Activated naive CD4-positive, alpha-beta T cell treated with anti-CD3 and anti-CD28 coated beads for 36 hours (primary cell): ENCODE data around the gene TBL1XR1. TPM values are rescaled to one million over a fixed set of nuclear protein-coding genes. Genes with fewer than 3 reads are reported as not detected.

Experiments
- CTCF ChIA-PET: fragments of 350-600 bp; sonication (Branson Sonifier 250); formaldehyde crosslinking; loops from one replicate; lab custom pipeline; 2021; ENCODE audit warnings: antibody characterized with exemption; lab: Charles Lee
- DNase-seq: peaks from one replicate; pipeline ENCODE4 v3.0.0-alpha.2; 2020
- H3K27ac Mint-ChIP-seq: one replicate; pipeline ENCODE4 v1.8.0; 2021; ENCODE audit warnings: mild to moderate bottlenecking, mixed read lengths
- H3K27me3 Mint-ChIP-seq: one replicate; pipeline ENCODE4 v1.8.0; 2021; ENCODE audit warnings: low read depth, mixed read lengths
- H3K36me3 Mint-ChIP-seq: one replicate; pipeline ENCODE4 v1.8.0; 2021; ENCODE audit warnings: low read depth, mixed read lengths
- H3K4me1 Mint-ChIP-seq: one replicate; pipeline ENCODE4 v1.8.0; 2021; ENCODE audit warnings: low read depth, mixed read lengths
- H3K4me3 Mint-ChIP-seq: one replicate; pipeline ENCODE4 v1.8.0; 2021; ENCODE audit warnings: mild to moderate bottlenecking, moderate library complexity, mixed read lengths
- H3K9me3 Mint-ChIP-seq: one replicate; pipeline ENCODE4 v1.8.0; 2021; ENCODE audit warnings: mixed read lengths
- intact Hi-C: fragments of 100-400 bp; cut with micrococcal nuclease; formaldehyde crosslinking; loops from one replicate; pipeline ENCODE4 v1.15.1; 2023
- total RNA-seq, 2 experiments: library from RNA; stranded (reverse); gene quantifications; one replicate each; pipeline ENCODE4 v1.2.3, GENCODE V29; 2021

The TBL1XR1 gene
- total RNA-seq: 100 to 1,000 TPM; 149 to 162 TPM

DNA sequence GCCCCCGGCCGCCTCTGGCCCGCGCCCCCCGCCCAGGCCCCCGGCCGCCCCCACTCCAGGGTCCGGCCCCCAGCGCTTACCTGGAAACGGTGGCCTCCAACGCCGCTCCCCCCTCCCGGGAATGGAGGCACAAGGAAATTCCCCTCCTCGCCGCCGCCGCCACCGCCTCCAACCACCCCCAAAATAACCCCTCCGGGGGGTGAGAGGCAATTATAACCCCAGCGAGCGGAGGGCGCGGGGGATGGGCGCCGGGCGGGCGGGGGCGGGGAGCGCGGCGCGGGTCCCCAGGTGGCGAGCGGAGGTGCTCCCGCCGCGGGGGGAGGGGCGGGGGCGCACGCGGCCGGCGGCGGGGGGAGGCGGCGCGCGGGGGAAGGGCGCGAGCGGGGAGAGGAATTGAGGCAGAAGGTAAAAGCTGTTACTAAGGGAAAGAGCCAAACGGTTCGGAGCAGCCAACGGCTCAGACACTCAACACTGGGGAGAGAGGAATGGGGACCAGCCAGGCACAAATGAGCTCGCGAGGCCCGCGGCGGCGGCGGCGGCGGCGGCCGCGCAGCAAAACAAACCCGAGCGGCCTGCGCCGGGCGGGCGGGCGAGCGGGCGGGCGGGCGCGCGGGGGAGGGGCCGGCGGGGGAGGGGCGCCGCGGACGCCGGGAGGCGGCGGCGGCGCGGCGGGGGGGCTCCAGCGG is at the start of gene TBL1XR1:
Gene TBL1XR1 (minus strand): TSS at position 442 of the 686 bp plus-strand sequence. CDS start 132,505 bp downstream, outside the sequence.
- peaks cover 62% of the 10 kb centered on the region for H3K4me1 Mint-ChIP-seq
- H3K36me3 Mint-ChIP-seq: peaks cover 12% of the 10 kb centered on the region
- intact Hi-C loops: loop anchor here (1.0 to 5.0 kb wide), 5 partner anchors 75 to 590 kb away; no protein-coding TSS in a partner anchor

DNA sequence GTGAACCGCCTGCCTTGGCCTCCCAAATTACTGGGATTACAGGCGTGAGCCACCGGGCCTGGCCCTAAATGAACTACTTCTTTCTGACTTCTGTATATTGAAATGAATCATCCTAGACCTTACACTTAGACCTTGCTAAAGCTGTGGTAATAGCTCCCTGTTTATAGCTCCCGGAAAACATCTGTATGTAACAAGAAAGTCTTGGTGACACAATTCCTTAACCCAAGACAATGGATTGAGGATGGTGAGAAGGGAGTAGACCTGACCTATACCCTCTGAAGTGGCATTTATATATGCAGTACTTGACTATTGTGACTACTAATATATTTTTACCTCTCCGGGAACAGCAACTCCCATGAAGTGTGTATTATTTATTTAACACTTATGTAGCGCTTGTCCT is 48.0 kb upstream of the TBL1XR1 start:
- Mint-ChIP-seq H3K36me3 (peaks cover 1% of the 10 kb centered on the region), H3K27ac (no peak overlapping the region), H3K4me1 (peaks cover 3% of the 10 kb centered on the region), H3K4me3 (no peak overlapping the region), H3K9me3 (peaks cover 7% of the 10 kb centered on the region), H3K27me3 (no peaks in the 10 kb centered on the region)
- no peak for DNase-seq
- intact Hi-C loops: no loop called here
- CTCF ChIA-PET: no interaction called here

More for the DNA sequence above, at the start of gene TBL1XR1:
- Mint-ChIP-seq H3K4me3 (peak within 1 kb of the TSS; percentile 96), H3K27me3 (no peaks in the 10 kb centered on the region), H3K9me3 (no peaks in the 10 kb centered on the region), H3K27ac (peak within 1 kb of the TSS; percentile 99)
- CTCF ChIA-PET: interaction anchor here (0.5 kb wide), 1 partner anchor 36 kb away, joined by 4 read pairs; no protein-coding TSS in a partner anchor
- peak; percentile 84 for DNase-seq

DNA sequence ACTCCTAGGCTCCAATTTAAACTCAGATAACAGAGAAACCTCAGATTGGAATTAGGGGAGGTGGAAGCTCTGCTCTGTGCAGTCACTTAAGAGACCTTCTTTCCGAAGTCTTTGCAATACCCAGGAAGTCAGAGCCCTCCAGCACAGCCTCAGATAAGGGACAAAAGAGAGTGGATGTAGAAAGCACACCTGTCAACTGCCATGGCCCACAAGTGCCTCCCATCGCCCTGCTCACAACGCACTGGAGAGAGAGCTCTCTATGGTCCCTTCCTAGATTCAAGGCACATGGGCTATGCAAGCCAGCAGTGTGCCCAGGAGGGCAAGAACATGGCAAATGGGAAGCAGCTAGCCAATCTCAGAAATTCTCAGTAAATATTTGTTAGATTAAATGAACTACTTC is 47.3 kb upstream of the TBL1XR1 start:
- no peak overlapping the region for H3K4me3 Mint-ChIP-seq
- intact Hi-C loops: no loop called here
- no peak for DNase-seq
- no peaks in the 10 kb centered on the region for H3K27me3 Mint-ChIP-seq
- H3K36me3 Mint-ChIP-seq: peaks cover 1% of the 10 kb centered on the region
- H3K27ac Mint-ChIP-seq: no peak overlapping the region
- peaks cover 7% of the 10 kb centered on the region for H3K9me3 Mint-ChIP-seq
- peaks cover 3% of the 10 kb centered on the region for H3K4me1 Mint-ChIP-seq
- CTCF ChIA-PET: interaction anchor here (0.8 kb wide), 1 partner anchor 13 kb away, joined by 4 read pairs; no protein-coding TSS in a partner anchor

DNA sequence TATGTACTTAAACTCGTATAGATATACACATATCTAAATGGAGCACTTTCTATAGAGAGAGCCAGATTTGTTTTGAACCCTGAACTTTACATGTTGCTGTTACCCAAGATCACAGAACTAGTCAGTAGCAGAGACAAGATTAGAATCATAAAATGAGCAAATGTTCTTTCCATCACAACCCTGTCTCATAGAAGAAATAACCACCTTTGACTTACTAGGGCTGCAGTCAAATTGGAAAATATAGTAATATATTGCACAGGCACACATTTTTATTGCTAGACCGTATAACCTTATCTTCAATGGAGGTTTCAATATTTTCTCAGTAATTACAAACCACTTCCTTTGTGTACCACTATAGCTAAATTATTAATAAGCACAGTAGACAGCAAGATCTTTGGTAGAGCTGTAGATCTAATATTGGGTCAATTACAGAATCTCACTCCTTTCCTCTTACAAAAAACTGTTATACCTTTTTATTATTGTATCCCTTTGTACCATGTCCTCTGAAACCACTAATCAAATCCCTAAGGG is 41.5 kb upstream of the TBL1XR1 start:
- Mint-ChIP-seq H3K27me3 (no peaks in the 10 kb centered on the region), H3K4me1 (peaks cover 11% of the 10 kb centered on the region), H3K9me3 (no peaks in the 10 kb centered on the region), H3K4me3 (no peak overlapping the region), H3K27ac (no peak overlapping the region), H3K36me3 (no peaks in the 10 kb centered on the region)
- intact Hi-C loops: no loop called here
- CTCF ChIA-PET: interaction anchor here (1.0 kb wide), 1 partner anchor 11 kb away, joined by 3 read pairs; no protein-coding TSS in a partner anchor
- no peak for DNase-seq

DNA sequence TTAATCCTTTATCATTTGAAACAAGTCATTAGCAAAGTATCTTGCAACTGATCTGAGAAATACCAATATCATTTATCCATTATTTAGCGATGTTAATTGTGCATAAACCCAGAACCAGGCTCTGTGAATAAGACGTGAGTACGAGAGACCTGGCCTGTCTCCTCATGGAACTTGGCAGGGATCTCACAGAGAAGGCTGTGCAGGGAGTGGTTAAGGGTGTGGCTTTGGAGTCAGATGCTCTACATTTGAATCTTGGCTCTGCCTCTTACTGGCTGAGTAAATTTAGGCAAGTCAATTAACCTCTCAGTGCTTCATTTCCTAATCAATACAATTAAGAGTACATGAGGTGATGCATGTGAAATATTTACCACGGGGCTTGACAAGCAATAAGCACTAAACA is 39.9 kb upstream of the TBL1XR1 start:
- Mint-ChIP-seq H3K36me3 (no peaks in the 10 kb centered on the region), H3K27ac (no peak overlapping the region), H3K27me3 (no peaks in the 10 kb centered on the region), H3K9me3 (no peaks in the 10 kb centered on the region), H3K4me3 (no peak overlapping the region), H3K4me1 (peaks cover 9% of the 10 kb centered on the region)
- intact Hi-C loops: no loop called here
- no peak for DNase-seq
- CTCF ChIA-PET: no interaction called here

DNA sequence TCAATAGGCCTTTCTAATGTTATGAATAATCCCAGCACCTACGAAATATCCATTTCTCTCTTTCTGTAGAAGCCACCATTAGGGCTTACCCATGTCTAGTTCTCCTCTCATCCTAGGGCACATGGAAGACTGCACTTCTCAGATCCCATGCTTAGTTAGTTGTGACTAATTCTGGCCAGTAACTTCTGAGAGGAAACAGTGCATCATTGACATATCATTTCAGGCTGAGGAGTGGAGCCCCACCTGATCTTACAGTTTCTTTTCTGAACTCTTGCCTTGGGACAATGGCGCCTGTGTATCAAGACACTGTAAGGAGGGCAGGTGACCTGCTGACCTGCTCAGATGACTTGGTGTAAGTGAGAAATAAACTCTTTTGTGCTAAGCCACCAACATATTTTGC is 39.4 kb upstream of the TBL1XR1 start:
- no peak overlapping the region for H3K4me3 Mint-ChIP-seq
- no peak overlapping the region for H3K27ac Mint-ChIP-seq
- CTCF ChIA-PET: no interaction called here
- H3K27me3 Mint-ChIP-seq: no peaks in the 10 kb centered on the region
- DNase-seq: peak; percentile 18
- no peaks in the 10 kb centered on the region for H3K36me3 Mint-ChIP-seq
- intact Hi-C loops: no loop called here
- H3K4me1 Mint-ChIP-seq: peaks cover 9% of the 10 kb centered on the region
- H3K9me3 Mint-ChIP-seq: no peaks in the 10 kb centered on the region

DNA sequence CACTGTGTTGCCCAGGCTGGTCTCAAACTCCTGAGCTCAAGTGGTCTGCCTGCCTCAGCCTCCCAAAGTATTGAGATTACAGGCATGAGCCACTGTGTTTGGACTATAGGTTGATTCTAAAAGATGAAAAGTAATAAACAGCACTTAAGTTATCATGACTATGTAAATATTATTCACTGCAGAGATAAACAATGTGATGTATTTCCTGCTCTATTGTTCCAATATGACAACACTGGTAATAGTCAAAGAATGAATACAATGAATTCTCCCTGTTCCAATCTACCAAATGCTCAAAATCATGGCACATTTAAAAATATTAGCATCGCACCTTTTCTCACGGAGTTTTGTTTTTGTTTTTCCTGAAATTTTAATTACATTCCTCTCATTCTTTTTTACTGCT is 36.8 kb upstream of the TBL1XR1 start:
- Mint-ChIP-seq H3K36me3 (no peaks in the 10 kb centered on the region), H3K9me3 (no peaks in the 10 kb centered on the region), H3K4me1 (peaks cover 9% of the 10 kb centered on the region), H3K27ac (no peak overlapping the region), H3K27me3 (no peaks in the 10 kb centered on the region), H3K4me3 (no peak overlapping the region)
- intact Hi-C loops: no loop called here
- CTCF ChIA-PET: no interaction called here
- no peak for DNase-seq

DNA sequence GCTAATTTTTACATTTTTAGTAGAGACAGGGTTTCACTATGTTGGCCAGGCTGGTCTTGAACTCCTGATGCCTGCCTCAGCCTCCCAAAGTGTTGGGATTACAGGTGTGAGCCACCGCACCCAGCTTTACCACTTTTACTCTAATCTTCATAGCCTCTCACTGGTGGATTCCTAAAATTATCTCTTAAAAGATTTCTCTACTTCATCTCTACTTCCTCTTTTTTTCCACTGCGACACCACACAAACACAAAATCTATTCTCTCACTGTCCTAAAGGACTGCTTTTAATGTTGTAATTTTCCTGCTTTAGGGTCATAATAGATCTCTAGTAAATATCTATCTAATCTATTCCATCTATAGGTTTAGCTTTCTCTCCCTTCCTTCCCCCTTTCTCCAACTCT is 34.0 kb upstream of the TBL1XR1 start:
- intact Hi-C loops: no loop called here
- H3K4me1 Mint-ChIP-seq: peaks cover 3% of the 10 kb centered on the region
- no peak overlapping the region for H3K27ac Mint-ChIP-seq
- H3K9me3 Mint-ChIP-seq: peaks cover 4% of the 10 kb centered on the region
- no peak for DNase-seq
- no peak overlapping the region for H3K4me3 Mint-ChIP-seq
- CTCF ChIA-PET: interaction anchor here (0.6 kb wide), 1 partner anchor 13 kb away, joined by 4 read pairs; no protein-coding TSS in a partner anchor
- H3K27me3 Mint-ChIP-seq: no peaks in the 10 kb centered on the region
- no peaks in the 10 kb centered on the region for H3K36me3 Mint-ChIP-seq

DNA sequence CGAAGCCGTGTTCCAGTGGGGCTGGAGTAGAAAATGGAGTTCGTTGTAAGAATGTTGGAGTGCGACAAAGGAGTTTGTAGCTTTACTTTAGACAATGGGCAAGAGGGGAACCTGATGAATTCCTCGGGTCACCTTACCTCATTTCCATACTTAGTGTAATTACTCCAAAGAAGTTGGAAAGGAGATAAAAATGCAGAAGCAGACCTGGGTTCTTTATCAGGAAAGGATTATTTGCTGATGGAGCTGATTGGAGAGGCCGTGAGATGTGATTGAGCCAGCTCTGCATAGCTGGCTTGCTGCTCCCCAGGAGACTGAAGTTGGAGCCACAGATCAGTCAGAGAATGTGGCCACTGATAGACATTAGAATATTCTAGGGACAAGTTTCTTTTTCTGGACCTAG is 33.4 kb upstream of the TBL1XR1 start:
- no peaks in the 10 kb centered on the region for H3K36me3 Mint-ChIP-seq
- no peaks in the 10 kb centered on the region for H3K27me3 Mint-ChIP-seq
- intact Hi-C loops: no loop called here
- H3K4me3 Mint-ChIP-seq: no peak overlapping the region
- no peak for DNase-seq
- peaks cover 4% of the 10 kb centered on the region for H3K9me3 Mint-ChIP-seq
- no peak overlapping the region for H3K27ac Mint-ChIP-seq
- H3K4me1 Mint-ChIP-seq: peaks cover 4% of the 10 kb centered on the region
- CTCF ChIA-PET: interaction anchor here (0.6 to 0.7 kb wide), 2 partner anchors 34 to 181 kb away, joined by 3 to 4 read pairs; no protein-coding TSS in a partner anchor

DNA sequence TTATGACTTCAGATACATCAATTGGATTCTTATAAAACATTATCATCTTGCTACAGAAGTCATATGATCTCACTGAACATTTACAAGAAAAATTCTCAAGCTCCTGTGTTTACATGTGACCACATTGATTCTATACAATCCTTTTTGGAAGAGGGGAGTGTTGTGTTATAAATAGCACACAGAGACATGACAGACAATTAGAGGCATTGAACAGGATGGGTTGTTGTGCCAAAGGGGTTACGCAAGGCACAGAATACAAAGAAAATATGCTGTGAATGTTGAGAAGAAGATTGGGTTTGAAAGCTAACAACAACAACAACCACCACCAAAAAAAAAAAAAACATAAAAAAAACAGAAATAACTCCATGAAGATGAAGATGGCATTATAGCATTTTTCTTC is 32.5 kb upstream of the TBL1XR1 start:
- no peak for DNase-seq
- CTCF ChIA-PET: no interaction called here
- H3K27ac Mint-ChIP-seq: no peak overlapping the region
- intact Hi-C loops: no loop called here
- no peak overlapping the region for H3K4me3 Mint-ChIP-seq
- peaks cover 4% of the 10 kb centered on the region for H3K9me3 Mint-ChIP-seq
- no peaks in the 10 kb centered on the region for H3K27me3 Mint-ChIP-seq
- H3K4me1 Mint-ChIP-seq: peaks cover 4% of the 10 kb centered on the region
- no peaks in the 10 kb centered on the region for H3K36me3 Mint-ChIP-seq

DNA sequence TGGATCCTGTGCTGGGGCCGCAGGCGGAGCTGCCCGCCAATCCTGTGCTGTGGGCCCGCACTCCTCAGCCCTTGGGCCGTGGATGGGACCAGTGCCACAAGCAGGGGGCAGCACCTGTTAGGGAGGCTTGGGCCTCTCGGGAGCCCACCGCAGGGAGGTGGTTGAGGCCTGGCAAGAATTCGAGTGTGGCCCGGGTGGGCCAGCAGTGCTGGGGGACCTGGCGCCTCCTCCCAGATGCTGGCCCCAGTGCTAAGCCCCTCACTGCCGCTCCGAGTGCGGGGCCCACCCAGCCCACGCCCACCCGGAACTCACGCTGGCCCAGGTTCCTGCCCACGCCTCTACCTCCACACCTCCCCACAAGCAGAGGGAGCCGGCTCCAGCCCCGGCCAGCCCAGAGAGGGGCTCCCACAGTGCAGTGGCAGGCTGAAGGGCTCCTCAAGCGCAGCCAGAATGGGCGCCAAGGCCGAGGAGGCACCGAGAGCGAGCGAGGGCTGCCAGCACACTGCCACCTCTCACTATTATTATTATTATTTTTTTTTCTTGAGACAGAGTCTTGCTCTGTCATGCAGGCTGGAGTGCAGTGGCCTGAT is 31.4 kb upstream of the TBL1XR1 start:
- H3K9me3 Mint-ChIP-seq: peaks cover 4% of the 10 kb centered on the region
- CTCF ChIA-PET: no interaction called here
- peaks cover 11% of the 10 kb centered on the region for H3K4me1 Mint-ChIP-seq
- H3K4me3 Mint-ChIP-seq: no peak overlapping the region
- DNase-seq: no peak
- no peak overlapping the region for H3K27ac Mint-ChIP-seq
- intact Hi-C loops: no loop called here
- no peaks in the 10 kb centered on the region for H3K36me3 Mint-ChIP-seq
- no peaks in the 10 kb centered on the region for H3K27me3 Mint-ChIP-seq

DNA sequence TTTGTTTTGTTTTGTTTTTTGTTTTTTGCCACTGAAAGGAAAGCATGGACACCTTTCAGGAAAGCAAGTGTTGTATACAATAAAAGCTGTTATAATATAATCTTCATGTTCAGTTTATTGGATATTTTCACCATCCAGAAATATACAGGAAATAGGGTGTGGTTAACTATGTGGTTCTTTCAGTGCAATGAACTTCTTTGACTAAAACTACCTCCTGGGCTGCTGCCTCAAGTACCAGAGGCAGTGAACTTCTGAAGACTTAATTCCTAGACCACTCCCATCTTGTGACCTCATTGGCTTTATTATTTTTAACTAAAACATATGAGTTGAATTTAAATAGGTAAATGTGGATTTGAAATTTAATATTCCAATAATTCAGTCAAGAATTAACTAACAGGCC is 27.1 kb upstream of the TBL1XR1 start:
- no peak overlapping the region for H3K27ac Mint-ChIP-seq
- H3K4me3 Mint-ChIP-seq: no peak overlapping the region
- peaks cover 24% of the 10 kb centered on the region for H3K4me1 Mint-ChIP-seq
- peaks cover 6% of the 10 kb centered on the region for H3K9me3 Mint-ChIP-seq
- CTCF ChIA-PET: no interaction called here
- no peaks in the 10 kb centered on the region for H3K36me3 Mint-ChIP-seq
- no peak for DNase-seq
- intact Hi-C loops: no loop called here
- no peaks in the 10 kb centered on the region for H3K27me3 Mint-ChIP-seq
